ENCODE data around the gene VSIG10L.
A peak's percentile ranks its signal among the peaks of the same experiment; 100 is the strongest.

The VSIG10L gene

DNA sequence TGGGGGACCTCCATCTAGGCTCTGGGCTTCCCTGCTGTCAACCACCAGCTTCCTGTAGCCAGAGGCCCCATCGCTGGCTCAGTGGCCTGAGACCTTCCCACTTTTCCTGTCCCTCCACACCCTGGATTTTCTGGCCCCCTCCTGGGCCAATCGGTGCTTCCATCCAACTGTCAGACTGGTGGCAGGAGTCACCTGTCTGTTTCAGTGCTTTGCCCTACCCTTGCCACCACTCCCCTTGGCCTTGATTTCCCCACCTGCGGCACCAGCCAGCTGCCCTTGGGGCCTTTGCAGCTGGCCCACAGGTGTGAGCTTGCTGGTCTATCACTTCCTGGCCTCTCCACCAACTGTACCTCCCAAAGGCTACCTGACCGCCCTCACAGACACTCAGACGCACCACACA, 12.5 kb downstream of the VSIG10L start:
- no peak for TF ChIP-seq CTCF (IDR thresholded peaks at IDR 0.05; ENCODE audit: insufficient read depth, low read depth, low read length, missing control alignments)
- no peak overlapping the region for H3K4me3 ChIP-seq (ENCODE audit: low read depth, low read length)
- DNase-seq (ENCODE audit: low read depth), result no peak

GRCh38 chr19:51327066-51328001, 14.6 kb downstream of the VSIG10L start:
- H3K4me3 ChIP-seq (ENCODE audit: low read depth, low read length), result no peak overlapping the region
- TF ChIP-seq CTCF (IDR thresholded peaks at IDR 0.05; ENCODE audit: insufficient read depth, low read depth, low read length, missing control alignments), result peak; percentile 5
- DNase-seq (ENCODE audit: low read depth), result peak; percentile 63

- H3K4me3 ChIP-seq (ENCODE audit: low read depth, low read length), result no peak overlapping the region
- no peak for DNase-seq (ENCODE audit: low read depth)
These were observed 15.5 kb downstream of the VSIG10L start for GRCh38 chr19:51326216-51327065.

DNA sequence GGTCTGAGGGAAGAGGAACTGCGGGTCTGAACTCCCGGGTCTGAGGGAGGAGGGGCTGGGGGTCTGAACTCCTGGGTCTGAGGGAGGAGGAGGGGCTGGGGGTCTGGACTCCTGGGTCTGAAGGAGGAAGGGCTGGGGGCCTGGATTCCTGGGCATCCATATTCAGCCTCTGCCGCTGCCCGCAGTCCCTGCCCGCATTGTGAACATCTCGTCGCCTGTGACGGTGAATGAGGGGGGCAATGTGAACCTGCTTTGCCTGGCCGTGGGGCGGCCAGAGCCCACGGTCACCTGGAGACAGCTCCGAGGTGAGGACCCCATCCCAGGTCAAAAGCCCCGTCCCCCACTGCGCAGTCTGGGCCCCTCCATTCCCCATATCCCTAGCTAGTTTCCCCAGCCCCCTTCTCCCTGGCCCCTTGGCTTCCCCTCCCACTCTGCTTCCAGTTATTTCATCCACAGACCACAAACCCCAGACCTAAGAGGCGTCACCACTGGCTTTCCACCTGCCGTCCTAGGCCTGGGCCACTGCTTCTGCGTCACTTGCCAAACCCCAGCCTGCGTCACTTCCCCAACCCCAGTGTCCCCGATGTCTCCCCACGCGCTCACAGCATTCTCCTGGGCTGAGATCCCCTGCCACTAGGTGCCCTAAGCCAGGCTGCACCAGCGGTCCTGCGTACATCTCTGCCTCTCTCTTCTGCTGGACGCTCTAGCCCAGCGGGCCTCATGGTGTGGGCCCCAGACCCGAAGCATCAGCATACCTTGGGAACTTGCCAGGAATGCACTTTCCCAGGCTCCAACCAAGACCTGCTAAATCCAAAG, 16.6 kb downstream of the VSIG10L start:
- H3K4me3 ChIP-seq (ENCODE audit: low read depth, low read length), result no peak overlapping the region
- no peak for TF ChIP-seq CTCF (IDR thresholded peaks at IDR 0.05; ENCODE audit: insufficient read depth, low read depth, low read length, missing control alignments)
- DNase-seq (ENCODE audit: low read depth), result no peak

More at GRCh38 chr19:51326216-51327065, 15.5 kb downstream of the VSIG10L start:
- no peak for TF ChIP-seq CTCF (IDR thresholded peaks at IDR 0.05; ENCODE audit: insufficient read depth, low read depth, low read length, missing control alignments)

- no peak for DNase-seq (ENCODE audit: low read depth)
- no peak overlapping the region for H3K4me3 ChIP-seq (ENCODE audit: low read depth, low read length)
- TF ChIP-seq CTCF (IDR thresholded peaks at IDR 0.05; ENCODE audit: insufficient read depth, low read depth, low read length, missing control alignments), result no peak
These were observed 17.8 kb downstream of the VSIG10L start for GRCh38 chr19:51324167-51324481.

DNA sequence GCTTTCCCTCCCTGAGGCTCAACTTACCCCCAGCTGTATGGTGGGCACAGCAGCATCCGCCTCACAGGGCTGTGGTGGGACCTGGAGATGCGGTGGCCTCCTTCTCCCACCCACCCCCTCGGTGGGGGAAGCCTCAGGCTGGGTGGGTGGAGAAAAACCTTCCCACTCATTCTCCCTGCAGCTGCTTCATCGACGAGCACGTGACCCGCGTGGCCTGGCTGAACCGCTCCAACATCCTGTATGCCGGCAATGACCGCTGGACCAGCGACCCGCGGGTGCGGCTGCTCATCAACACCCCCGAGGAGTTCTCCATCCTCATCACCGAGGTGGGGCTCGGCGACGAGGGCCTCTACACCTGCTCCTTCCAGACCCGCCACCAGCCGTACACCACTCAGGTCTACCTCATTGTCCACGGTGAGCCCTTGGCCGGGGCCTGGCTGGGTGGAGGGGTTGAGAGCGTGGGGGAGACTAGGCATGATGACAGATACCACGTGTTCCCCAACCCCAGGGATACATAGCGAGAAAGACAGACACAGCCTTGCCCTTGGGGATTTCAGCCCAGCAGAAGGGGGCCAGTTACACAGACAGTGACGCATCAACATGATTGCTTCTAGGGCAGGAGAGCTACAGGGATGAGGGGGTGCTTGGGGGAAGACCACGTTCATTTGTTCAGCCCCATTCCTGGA, 18.3 kb downstream of the VSIG10L start:
- no peak for DNase-seq (ENCODE audit: low read depth)
- no peak overlapping the region for H3K4me3 ChIP-seq (ENCODE audit: low read depth, low read length)
- no peak for TF ChIP-seq CTCF (IDR thresholded peaks at IDR 0.05; ENCODE audit: insufficient read depth, low read depth, low read length, missing control alignments)
